Calu3 (cell line): Measurements from ENCODE around the gene STOX2. TPM values are rescaled to one million over a fixed set of nuclear protein-coding genes. Genes with fewer than 3 reads are reported as not detected.

Experiments used
- BruUV-seq: library from RNA; stranded (reverse); fragments of 400-500 nt; replicated peaks from 2 replicates; lab custom pipeline; 2021; lab: Mats Ljungman, UMichigan
- CTCF ChIA-PET: fragments of 300-600 bp; sonication (Branson Sonifier 250); formaldehyde crosslinking; loops from one replicate; lab custom pipeline; 2022; ENCODE audit warnings: antibody characterized with exemption; lab: Charles Lee
- DNase-seq: peaks from one replicate; pipeline ENCODE4 v3.0.0; 2022
- H3K27ac Mint-ChIP-seq: one replicate; pipeline ENCODE4 v1.8.0; 2022; ENCODE audit warnings: mixed read lengths; ENCODE audit not compliant: unreplicated experiment
- H3K27me3 Mint-ChIP-seq: one replicate; pipeline ENCODE4 v1.8.0; 2022; ENCODE audit warnings: mixed read lengths; ENCODE audit not compliant: unreplicated experiment
- H3K36me3 Mint-ChIP-seq: one replicate; pipeline ENCODE4 v1.8.0; 2022; ENCODE audit warnings: mild to moderate bottlenecking, moderate library complexity, mixed read lengths; ENCODE audit not compliant: insufficient read depth, unreplicated experiment
- H3K4me1 Mint-ChIP-seq: one replicate; pipeline ENCODE4 v1.8.0; 2022; ENCODE audit warnings: mild to moderate bottlenecking, low read depth, mixed read lengths; ENCODE audit not compliant: unreplicated experiment
- H3K4me3 Mint-ChIP-seq: one replicate; pipeline ENCODE4 v1.8.0; 2022; ENCODE audit warnings: mild to moderate bottlenecking, low read depth, moderate library complexity, mixed read lengths; ENCODE audit not compliant: unreplicated experiment
- H3K9me3 Mint-ChIP-seq: one replicate; pipeline ENCODE4 v1.8.0; 2022; ENCODE audit warnings: low read depth, mixed read lengths; ENCODE audit not compliant: unreplicated experiment
- intact Hi-C: fragments of 100-400 bp; cut with micrococcal nuclease; formaldehyde crosslinking; loops from one replicate; pipeline ENCODE4 v1.10.0; 2022; ENCODE audit not compliant: unreplicated experiment
- total RNA-seq: library from RNA; stranded (reverse); gene quantifications from 2 replicates; pipeline ENCODE4 v1.2.3, GENCODE V29; 2022
- TF ChIP-seq, protein P1 (sequence below): fragments of 200-600 bp; IDR thresholded peaks from one replicate; pipeline ENCODE4 v1.8.0; 2022; ENCODE audit warnings: antibody characterized with exemption; ENCODE audit not compliant: unreplicated experiment

STOX2 gene
- total RNA-seq, 1 experiment from 2014 or later, result 10.0 TPM

- DNase-seq, result no peak
- CTCF ChIA-PET, result no interaction called here
- H3K36me3 Mint-ChIP-seq, result no peaks in the 10 kb centered on the region
- TF ChIP-seq, protein P1, sequence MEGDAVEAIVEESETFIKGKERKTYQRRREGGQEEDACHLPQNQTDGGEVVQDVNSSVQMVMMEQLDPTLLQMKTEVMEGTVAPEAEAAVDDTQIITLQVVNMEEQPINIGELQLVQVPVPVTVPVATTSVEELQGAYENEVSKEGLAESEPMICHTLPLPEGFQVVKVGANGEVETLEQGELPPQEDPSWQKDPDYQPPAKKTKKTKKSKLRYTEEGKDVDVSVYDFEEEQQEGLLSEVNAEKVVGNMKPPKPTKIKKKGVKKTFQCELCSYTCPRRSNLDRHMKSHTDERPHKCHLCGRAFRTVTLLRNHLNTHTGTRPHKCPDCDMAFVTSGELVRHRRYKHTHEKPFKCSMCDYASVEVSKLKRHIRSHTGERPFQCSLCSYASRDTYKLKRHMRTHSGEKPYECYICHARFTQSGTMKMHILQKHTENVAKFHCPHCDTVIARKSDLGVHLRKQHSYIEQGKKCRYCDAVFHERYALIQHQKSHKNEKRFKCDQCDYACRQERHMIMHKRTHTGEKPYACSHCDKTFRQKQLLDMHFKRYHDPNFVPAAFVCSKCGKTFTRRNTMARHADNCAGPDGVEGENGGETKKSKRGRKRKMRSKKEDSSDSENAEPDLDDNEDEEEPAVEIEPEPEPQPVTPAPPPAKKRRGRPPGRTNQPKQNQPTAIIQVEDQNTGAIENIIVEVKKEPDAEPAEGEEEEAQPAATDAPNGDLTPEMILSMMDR, result no peak
- intact Hi-C loops, result no loop called here
- H3K27me3 Mint-ChIP-seq, result no peaks in the 10 kb centered on the region
- no peak overlapping the region for H3K4me3 Mint-ChIP-seq
- H3K4me1 Mint-ChIP-seq, result no peaks in the 10 kb centered on the region
- H3K9me3 Mint-ChIP-seq, result peaks cover 4% of the 10 kb centered on the region
- H3K27ac Mint-ChIP-seq, result no peak overlapping the region
- BruUV-seq, result no TSS peak
Observed at GRCh38 chr4:183969596-183969995, 64.5 kb downstream of the STOX2 start.

- CTCF ChIA-PET, result no interaction called here
- TF ChIP-seq, protein P1, result no peak
- no peaks in the 10 kb centered on the region for H3K27me3 Mint-ChIP-seq
- H3K36me3 Mint-ChIP-seq, result no peaks in the 10 kb centered on the region
- H3K4me3 Mint-ChIP-seq, result no peak overlapping the region
- H3K27ac Mint-ChIP-seq, result no peak overlapping the region
- intact Hi-C loops, result no loop called here
- BruUV-seq, result no TSS peak
- no peak for DNase-seq
- no peaks in the 10 kb centered on the region for H3K4me1 Mint-ChIP-seq
- peaks cover 4% of the 10 kb centered on the region for H3K9me3 Mint-ChIP-seq
Observed at GRCh38 chr4:183971929-183972490, 66.9 kb downstream of the STOX2 start.

DNA sequence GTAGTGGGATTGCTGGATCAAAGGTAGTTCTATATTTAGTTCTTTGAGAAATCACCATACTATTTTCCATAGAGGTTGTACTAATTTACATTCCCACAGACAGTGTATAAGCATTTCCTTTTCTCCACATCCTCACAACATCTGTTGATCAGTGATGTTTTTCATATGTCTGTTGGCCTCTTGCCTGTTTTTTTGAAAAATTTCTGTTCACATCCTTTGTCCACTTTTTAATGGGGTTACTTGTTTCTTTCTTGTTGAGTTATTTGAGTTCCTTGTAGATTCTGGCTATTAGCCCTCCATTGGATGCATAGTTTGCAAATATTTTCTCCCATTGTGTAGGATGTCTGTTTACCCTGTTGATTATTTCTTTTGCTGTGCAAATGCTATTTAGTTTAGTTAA, 72.6 kb downstream of the STOX2 start:
- no peak for DNase-seq
- H3K27me3 Mint-ChIP-seq, result no peaks in the 10 kb centered on the region
- no peak overlapping the region for H3K4me3 Mint-ChIP-seq
- H3K4me1 Mint-ChIP-seq, result no peaks in the 10 kb centered on the region
- H3K36me3 Mint-ChIP-seq, result no peaks in the 10 kb centered on the region
- H3K27ac Mint-ChIP-seq, result no peak overlapping the region
- BruUV-seq, result no TSS peak
- intact Hi-C loops, result no loop called here
- peaks cover 4% of the 10 kb centered on the region for H3K9me3 Mint-ChIP-seq
- TF ChIP-seq, protein P1, result no peak
- CTCF ChIA-PET, result no interaction called here

GRCh38 chr4:183984566-183984965, 79.5 kb downstream of the STOX2 start:
- H3K36me3 Mint-ChIP-seq, result no peaks in the 10 kb centered on the region
- TF ChIP-seq, protein P1, result no peak
- no peak overlapping the region for H3K27ac Mint-ChIP-seq
- no peak for DNase-seq
- H3K27me3 Mint-ChIP-seq, result no peaks in the 10 kb centered on the region
- peaks cover 10% of the 10 kb centered on the region for H3K4me1 Mint-ChIP-seq
- CTCF ChIA-PET, result no interaction called here
- H3K9me3 Mint-ChIP-seq, result no peaks in the 10 kb centered on the region
- intact Hi-C loops, result no loop called here
- no peak overlapping the region for H3K4me3 Mint-ChIP-seq
- no TSS peak for BruUV-seq
